ENCODE measurements around the gene TSFM. TPM values are rescaled to one million over a fixed set of nuclear protein-coding genes. Genes with fewer than 3 reads are reported as not detected.
A peak's percentile ranks its signal among the peaks of the same experiment; 100 is the strongest.

Gene TSFM
- total and polyA plus RNA-seq, 2 experiments from 2014 or later, result 13.0 to 36.1 TPM

GRCh38 chr12:57795354-57795753, 12.8 kb downstream of the TSFM start:
- in situ Hi-C loops (cut with MboI), result no loop called here
- Histone ChIP-seq H3K9ac (0 out of 2 replicates have a peak overlapping the region, but pooled peaks have one; percentile 23), H3K27me3 (replicated peaks; ENCODE audit: insufficient read depth) (no peaks in the 10 kb centered on the region), H2AFZ (no peak overlapping the region), H3F3A (ENCODE audit: insufficient read depth) (peaks cover 68% of the 10 kb centered on the region), H3K4me2 (ENCODE audit: unreplicated experiment) (peak overlapping the region; percentile 15), H4K20me1 (ENCODE audit: insufficient read depth) (no peaks in the 10 kb centered on the region), H3K9me3 (ENCODE audit: low read depth) (no peaks in the 10 kb centered on the region), H3K9me2 (ENCODE audit: insufficient read depth) (no peaks in the 10 kb centered on the region), H3K36me3 (ENCODE audit: low read depth) (peaks cover 65% of the 10 kb centered on the region), H3K4me3 (no peak overlapping the region), H3K79me2 (ENCODE audit: insufficient read depth) (peaks cover 21% of the 10 kb centered on the region), H3K27ac (peak overlapping the region; percentile 54), H3K4me1 (ENCODE audit: insufficient read depth) (peaks cover 23% of the 10 kb centered on the region)
- TF ChIP-seq EZH2phosphoT487 (IDR thresholded peaks at IDR 0.05; ENCODE audit: insufficient read depth, low read depth) (no peak), EZH2 (IDR thresholded peaks at IDR 0.05; ENCODE audit: insufficient read depth, poor library complexity, severe bottlenecking) (no peak)
- 85 to 87% methylated on average over 6 of the region's 6 CpGs for WGBS, 2 experiments (ENCODE audit: low coverage in 1 of 2, low lambda C conversion rate in 2 of 2, missing lambda C conversion rate in 2 of 2)
- peak; percentile 73 for DNase-seq

DNA sequence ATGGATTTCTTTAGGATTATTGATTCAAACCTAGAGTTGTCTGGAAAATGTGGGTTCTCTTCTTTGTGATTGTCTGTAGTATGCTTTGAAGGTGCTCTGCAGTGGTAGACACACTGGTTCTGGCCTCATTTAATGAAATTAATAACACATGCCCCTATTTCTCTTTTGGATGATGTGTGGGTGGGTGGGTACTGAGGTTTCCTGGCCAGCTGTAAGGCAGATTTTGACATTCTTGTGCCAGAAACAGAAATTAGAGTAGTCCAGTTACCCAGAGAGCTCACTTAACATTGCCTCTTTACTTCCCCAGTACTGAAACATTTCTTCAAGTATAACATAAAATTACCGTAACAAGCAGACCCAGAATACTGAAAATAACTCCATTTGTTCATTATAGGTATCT, 14.4 kb downstream of the TSFM start:
- 94 to 96% methylated on average over 1 of the region's 1 CpG for WGBS, 2 experiments (ENCODE audit: low coverage in 1 of 2, low lambda C conversion rate in 2 of 2, missing lambda C conversion rate in 2 of 2)

GRCh38 chr12:57797933-57798332, 15.3 kb downstream of the TSFM start:
- Histone ChIP-seq H3K27ac (no peak overlapping the region), H3K9me2 (ENCODE audit: insufficient read depth) (no peaks in the 10 kb centered on the region), H3K4me1 (ENCODE audit: insufficient read depth) (peaks cover 23% of the 10 kb centered on the region), H2AFZ (no peak overlapping the region), H3F3A (ENCODE audit: insufficient read depth) (peaks cover 56% of the 10 kb centered on the region), H3K79me2 (ENCODE audit: insufficient read depth) (peaks cover 16% of the 10 kb centered on the region), H4K20me1 (ENCODE audit: insufficient read depth) (no peaks in the 10 kb centered on the region), H3K36me3 (ENCODE audit: low read depth) (peaks cover 70% of the 10 kb centered on the region), H3K4me3 (no peak overlapping the region), H3K27me3 (replicated peaks; ENCODE audit: insufficient read depth) (no peaks in the 10 kb centered on the region), H3K4me2 (ENCODE audit: unreplicated experiment) (no peak overlapping the region), H3K9ac (no peak overlapping the region), H3K9me3 (ENCODE audit: low read depth) (no peaks in the 10 kb centered on the region)
- no peak for DNase-seq
- TF ChIP-seq EZH2phosphoT487 (IDR thresholded peaks at IDR 0.05; ENCODE audit: insufficient read depth, low read depth), result no peak
- TF ChIP-seq EZH2 (IDR thresholded peaks at IDR 0.05; ENCODE audit: insufficient read depth, poor library complexity, severe bottlenecking), result no peak
- in situ Hi-C loops (cut with MboI), result no loop called here
- 100% methylated on average over 1 of the region's 1 CpG for WGBS, 2 experiments (ENCODE audit: low coverage in 1 of 2, low lambda C conversion rate in 2 of 2, missing lambda C conversion rate in 2 of 2)

More for the DNA sequence above, 14.4 kb downstream of the TSFM start:
- no peaks in the 10 kb centered on the region for H3K9me3 ChIP-seq (ENCODE audit: low read depth)
- peaks cover 65% of the 10 kb centered on the region for H3F3A ChIP-seq (ENCODE audit: insufficient read depth)
- no peak overlapping the region for H3K27ac ChIP-seq
- H3K4me3 ChIP-seq, result no peak overlapping the region
- no peak for DNase-seq
- H3K4me1 ChIP-seq (ENCODE audit: insufficient read depth), result peaks cover 23% of the 10 kb centered on the region
- no peaks in the 10 kb centered on the region for H4K20me1 ChIP-seq (ENCODE audit: insufficient read depth)
- H3K4me2 ChIP-seq (ENCODE audit: unreplicated experiment), result no peak overlapping the region
- peaks cover 18% of the 10 kb centered on the region for H3K79me2 ChIP-seq (ENCODE audit: insufficient read depth)
- H2AFZ ChIP-seq, result no peak overlapping the region
- peaks cover 68% of the 10 kb centered on the region for H3K36me3 ChIP-seq (ENCODE audit: low read depth)
- in situ Hi-C loops (cut with MboI), result no loop called here
- no peak overlapping the region for H3K9ac ChIP-seq
- H3K9me2 ChIP-seq (ENCODE audit: insufficient read depth), result no peaks in the 10 kb centered on the region
- TF ChIP-seq EZH2phosphoT487 (IDR thresholded peaks at IDR 0.05; ENCODE audit: insufficient read depth, low read depth), result no peak
- no peak for TF ChIP-seq EZH2 (IDR thresholded peaks at IDR 0.05; ENCODE audit: insufficient read depth, poor library complexity, severe bottlenecking)
- no peaks in the 10 kb centered on the region for H3K27me3 ChIP-seq (replicated peaks; ENCODE audit: insufficient read depth)

GRCh38 chr12:57800965-57801364, 18.4 kb downstream of the TSFM start:
- in situ Hi-C loops (cut with MboI), result no loop called here
- TF ChIP-seq EZH2phosphoT487 (IDR thresholded peaks at IDR 0.05; ENCODE audit: insufficient read depth, low read depth), result no peak
- no peak for TF ChIP-seq EZH2 (IDR thresholded peaks at IDR 0.05; ENCODE audit: insufficient read depth, poor library complexity, severe bottlenecking)
- Histone ChIP-seq H3K9me3 (ENCODE audit: low read depth) (no peaks in the 10 kb centered on the region), H3K36me3 (ENCODE audit: low read depth) (peaks cover 61% of the 10 kb centered on the region), H3F3A (ENCODE audit: insufficient read depth) (peaks cover 40% of the 10 kb centered on the region), H3K9me2 (ENCODE audit: insufficient read depth) (no peaks in the 10 kb centered on the region), H3K9ac (no peak overlapping the region), H4K20me1 (ENCODE audit: insufficient read depth) (no peaks in the 10 kb centered on the region), H3K79me2 (ENCODE audit: insufficient read depth) (peaks cover 9% of the 10 kb centered on the region), H3K4me3 (no peak overlapping the region), H3K4me2 (ENCODE audit: unreplicated experiment) (no peak overlapping the region), H3K27me3 (replicated peaks; ENCODE audit: insufficient read depth) (no peaks in the 10 kb centered on the region), H3K4me1 (ENCODE audit: insufficient read depth) (no peaks in the 10 kb centered on the region; the same call in 1 of the 2 replicates), H3K27ac (no peak overlapping the region), H2AFZ (no peak overlapping the region)
- 97 to 100% methylated on average over 3 of the region's 3 CpGs for WGBS, 2 experiments (ENCODE audit: low coverage in 1 of 2, low lambda C conversion rate in 2 of 2, missing lambda C conversion rate in 2 of 2)
- DNase-seq, result peak; percentile 12

DNA sequence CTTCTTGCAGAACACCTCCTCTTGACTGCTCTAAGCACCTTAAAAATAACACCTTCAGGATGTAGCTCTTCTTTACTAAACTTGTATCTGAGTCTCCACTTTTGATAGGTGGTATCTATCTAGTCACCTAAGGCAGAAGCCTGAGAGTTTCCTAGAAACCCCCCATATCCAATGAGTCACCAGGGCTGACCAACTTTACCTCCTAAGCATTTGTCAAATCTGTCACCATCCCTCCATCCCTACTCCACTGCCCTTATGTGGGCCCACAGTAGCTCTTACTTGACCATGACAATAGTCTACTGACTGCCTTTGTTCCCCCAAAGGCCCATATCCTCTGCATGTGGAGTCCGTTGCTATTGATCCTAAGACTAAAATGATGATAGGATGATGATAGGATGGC, 20.0 kb downstream of the TSFM start:
- no peaks in the 10 kb centered on the region for H3K79me2 ChIP-seq (ENCODE audit: insufficient read depth)
- in situ Hi-C loops (cut with MboI), result no loop called here
- no peak overlapping the region for H3K9ac ChIP-seq
- no peak overlapping the region for H2AFZ ChIP-seq
- no peak overlapping the region for H3K4me3 ChIP-seq
- no peak for DNase-seq
- no peaks in the 10 kb centered on the region for H3K9me3 ChIP-seq (ENCODE audit: low read depth)
- TF ChIP-seq EZH2 (IDR thresholded peaks at IDR 0.05; ENCODE audit: insufficient read depth, poor library complexity, severe bottlenecking) (no peak), EZH2phosphoT487 (IDR thresholded peaks at IDR 0.05; ENCODE audit: insufficient read depth, low read depth) (no peak)
- 69 to 78% methylated on average over 1 of the region's 1 CpG for WGBS, 2 experiments (ENCODE audit: low coverage in 1 of 2, low lambda C conversion rate in 2 of 2, missing lambda C conversion rate in 2 of 2)
- H3K27ac ChIP-seq, result no peak overlapping the region
- H3K27me3 ChIP-seq (replicated peaks; ENCODE audit: insufficient read depth), result no peaks in the 10 kb centered on the region
- H3F3A ChIP-seq (ENCODE audit: insufficient read depth), result peaks cover 31% of the 10 kb centered on the region
- no peaks in the 10 kb centered on the region for H4K20me1 ChIP-seq (ENCODE audit: insufficient read depth)
- H3K9me2 ChIP-seq (ENCODE audit: insufficient read depth), result no peaks in the 10 kb centered on the region
- peaks cover 44% of the 10 kb centered on the region for H3K36me3 ChIP-seq (ENCODE audit: low read depth)
- H3K4me2 ChIP-seq (ENCODE audit: unreplicated experiment), result no peak overlapping the region
- H3K4me1 ChIP-seq (ENCODE audit: insufficient read depth), result no peaks in the 10 kb centered on the region

All from GM23248 (cell line).